ENCODE results near the gene SUPT20HL1. TPM values are rescaled to one million over a fixed set of nuclear protein-coding genes. Genes with fewer than 3 reads are reported as not detected.

SUPT20HL1 gene
- total and polyA plus RNA-seq, 2 of the 4 experiments (the other 2 are of a cell fraction) = not detected

DNA sequence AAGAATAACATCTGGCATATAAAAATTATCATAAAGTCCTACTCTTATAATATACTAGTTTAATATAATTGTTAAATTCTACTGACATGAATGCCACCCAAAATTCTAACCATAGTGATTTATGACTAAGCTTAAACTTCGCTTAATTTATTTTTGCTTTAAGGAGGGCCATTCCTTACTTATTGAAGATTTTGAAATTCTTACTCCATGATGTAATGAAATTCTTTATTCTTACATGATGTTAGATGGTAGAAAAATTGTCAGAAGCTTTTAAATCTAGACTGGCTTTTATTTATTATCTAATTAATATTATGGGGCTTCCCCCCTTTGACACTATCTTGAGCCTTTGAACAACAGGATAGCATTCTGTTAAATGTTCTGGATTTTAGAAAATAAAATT lies 27.1 kb upstream of the SUPT20HL1 start:
- ChIA-PET CTCF (interaction anchor here (0.6 to 0.7 kb wide), 2 partner anchors 14 to 226 kb away, joined by 3 read pairs; no protein-coding TSS in a partner anchor), POLR2A (ENCODE audit: unreplicated experiment) (no interaction called here)
- H4K91ac ChIP-seq (ENCODE audit: insufficient read depth, low read depth, low read length) = no peak overlapping the region
- H3K56ac ChIP-seq (ENCODE audit: extremely low read depth, insufficient read depth, low read length) = no peak overlapping the region
- no peak for ATAC-seq (ENCODE audit: low read depth)
- H3K23ac ChIP-seq (ENCODE audit: low read depth, low read length) = no peak overlapping the region
- H2AK9ac ChIP-seq (replicated peaks; ENCODE audit: low read depth, low read length, poor library complexity) = no peak overlapping the region
- H2BK20ac ChIP-seq (ENCODE audit: low read depth, low read length) = no peak overlapping the region
- TF ChIP-seq MXI1 (IDR thresholded peaks at IDR 0.05; ENCODE audit: borderline replicate concordance, low read depth, low read length) = no peak
- no peak for TF ChIP-seq RAD21 (IDR thresholded peaks at IDR 0.05; ENCODE audit: low read length)
- no peak for TF ChIP-seq MAZ (IDR thresholded peaks at IDR 0.05; ENCODE audit: borderline replicate concordance, low read depth, low read length)
- TF ChIP-seq SMC3 (IDR thresholded peaks at IDR 0.05; ENCODE audit: low read depth, low read length) = no peak
- no peak for TF ChIP-seq CHD1 (IDR thresholded peaks at IDR 0.05; ENCODE audit: low read depth, low read length)
- TF ChIP-seq MAFK (IDR thresholded peaks at IDR 0.05; ENCODE audit: low read depth, low read length) = no peak
- TF ChIP-seq, protein P1, sequence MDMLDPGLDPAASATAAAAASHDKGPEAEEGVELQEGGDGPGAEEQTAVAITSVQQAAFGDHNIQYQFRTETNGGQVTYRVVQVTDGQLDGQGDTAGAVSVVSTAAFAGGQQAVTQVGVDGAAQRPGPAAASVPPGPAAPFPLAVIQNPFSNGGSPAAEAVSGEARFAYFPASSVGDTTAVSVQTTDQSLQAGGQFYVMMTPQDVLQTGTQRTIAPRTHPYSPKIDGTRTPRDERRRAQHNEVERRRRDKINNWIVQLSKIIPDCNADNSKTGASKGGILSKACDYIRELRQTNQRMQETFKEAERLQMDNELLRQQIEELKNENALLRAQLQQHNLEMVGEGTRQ (IDR thresholded peaks at IDR 0.05; ENCODE audit: low read depth, low read length) = no peak
- no peak for TF ChIP-seq RFX5 (IDR thresholded peaks at IDR 0.05; ENCODE audit: low read depth, low read length)
- no peak for TF ChIP-seq CEBPB (IDR thresholded peaks at IDR 0.05; ENCODE audit: low read depth, low read length)
- no peak for TF ChIP-seq CTCF (conservative IDR thresholded peaks at IDR 0.05; ENCODE audit: low read depth, low read length)
- TF ChIP-seq NFE2L2 (IDR thresholded peaks at IDR 0.05; ENCODE audit: low read depth, low read length) = no peak
- TF ChIP-seq BHLHE40 (IDR thresholded peaks at IDR 0.05; ENCODE audit: low read depth, low read length) = no peak
- TF ChIP-seq FOS (IDR thresholded peaks at IDR 0.05; ENCODE audit: low read depth, low read length) = no peak
- no peak for TF ChIP-seq POLR2A (IDR thresholded peaks at IDR 0.05; ENCODE audit: low read depth, low read length)
- no peak for TF ChIP-seq RCOR1 (IDR thresholded peaks at IDR 0.05; ENCODE audit: insufficient replicate concordance, low read length)
- TF ChIP-seq, protein P2, sequence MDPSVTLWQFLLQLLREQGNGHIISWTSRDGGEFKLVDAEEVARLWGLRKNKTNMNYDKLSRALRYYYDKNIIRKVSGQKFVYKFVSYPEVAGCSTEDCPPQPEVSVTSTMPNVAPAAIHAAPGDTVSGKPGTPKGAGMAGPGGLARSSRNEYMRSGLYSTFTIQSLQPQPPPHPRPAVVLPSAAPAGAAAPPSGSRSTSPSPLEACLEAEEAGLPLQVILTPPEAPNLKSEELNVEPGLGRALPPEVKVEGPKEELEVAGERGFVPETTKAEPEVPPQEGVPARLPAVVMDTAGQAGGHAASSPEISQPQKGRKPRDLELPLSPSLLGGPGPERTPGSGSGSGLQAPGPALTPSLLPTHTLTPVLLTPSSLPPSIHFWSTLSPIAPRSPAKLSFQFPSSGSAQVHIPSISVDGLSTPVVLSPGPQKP (IDR thresholded peaks at IDR 0.05; ENCODE audit: borderline replicate concordance, low read depth, low read length) = no peak
- no peaks in the 10 kb centered on the region; the same call in 1 of the 2 replicates for H3K9me1 ChIP-seq (ENCODE audit: insufficient read depth, low read length)
- H3K4me3 ChIP-seq (ENCODE audit: insufficient read depth, low read depth, low read length) = no peak overlapping the region
- BruUV-seq (replicated peaks) = no TSS peak
- no peak overlapping the region for H3K4me2 ChIP-seq (ENCODE audit: low read depth, low read length)
- H2BK120ac ChIP-seq (ENCODE audit: low read depth, low read length) = no peak overlapping the region
- H3K27me3 ChIP-seq (ENCODE audit: control insufficient read depth, insufficient read depth, low read length) = peaks cover 3% of the 10 kb centered on the region; the same call in 1 of the 2 replicates
- no peaks in the 10 kb centered on the region for H3K36me3 ChIP-seq (ENCODE audit: control insufficient read depth, insufficient read depth, low read length)
- no peak overlapping the region for H3K27ac ChIP-seq (ENCODE audit: insufficient read depth, low read length)
- no peak overlapping the region for H3K18ac ChIP-seq (ENCODE audit: low read depth, low read length)
- no peaks in the 10 kb centered on the region for H3K4me1 ChIP-seq (ENCODE audit: control insufficient read depth, insufficient read depth, low read length)
- H2AFZ ChIP-seq (replicated peaks; ENCODE audit: low read length, poor library complexity) = no peak overlapping the region
- DNase-seq = no peak
- no peak overlapping the region for H3K4ac ChIP-seq (ENCODE audit: low read depth, low read length)
- H3K9me3 ChIP-seq (ENCODE audit: control insufficient read depth, insufficient read depth, low read length) = no peaks in the 10 kb centered on the region
- WGBS, 2 experiments (ENCODE audit: extremely low coverage in 2 of 2, insufficient read length in 1 of 2) = no CpG with 5 or more reads among the region's 1 CpG
- H2BK15ac ChIP-seq (ENCODE audit: low read depth, low read length) = no peak overlapping the region
- intact Hi-C loops (cut with micrococcal nuclease) = no loop called here
- in situ Hi-C loops (cut with MboI; ENCODE audit: low sequenced_read_pairs) = no loop called here
- no peak overlapping the region for H3K14ac ChIP-seq (replicated peaks; ENCODE audit: low read depth, low read length)
- H2BK5ac ChIP-seq (ENCODE audit: low read depth, low read length, poor library complexity, severe bottlenecking) = no peak overlapping the region
- H4K8ac ChIP-seq (ENCODE audit: low read depth in 2 of 2, low read length in 2 of 2) = no peak overlapping the region
- no peak overlapping the region for H3K9ac ChIP-seq (ENCODE audit: low read depth, low read length)
- H2AK5ac ChIP-seq (ENCODE audit: low read depth, low read length) = no peak overlapping the region
- no peak overlapping the region for H4K5ac ChIP-seq (ENCODE audit: low read depth, low read length)
- no peaks in the 10 kb centered on the region for H4K20me1 ChIP-seq (ENCODE audit: insufficient read depth, low read length)
- no peaks in the 10 kb centered on the region for H3K79me1 ChIP-seq (ENCODE audit: low read depth in 1 of 2, low read length in 2 of 2)
- dilution Hi-C loops (cut with HindIII; ENCODE audit: low sequenced_read_pairs, unreplicated experiment) = no loop called here

Measured in IMR-90 (cell line).